Measurements from ENCODE around the gene TARBP2.

Gene TARBP2

GRCh38 chr12:53505555-53506449 lies 4.7 kb downstream of the TARBP2 start:
- TF ChIP-seq CREB5 (CRISPR knock-in tag; IDR thresholded peaks at IDR 0.05; ENCODE audit: low read depth): no peak
- no peak for TF ChIP-seq ZNF565 (CRISPR knock-in tag; conservative IDR thresholded peaks at IDR 0.05; ENCODE audit: low read depth)
- TF ChIP-seq TOX (CRISPR knock-in tag; IDR thresholded peaks at IDR 0.05; ENCODE audit: borderline replicate concordance): no peak
- no peak for TF ChIP-seq CSDC2 (CRISPR knock-in tag; IDR thresholded peaks at IDR 0.05)
- TF ChIP-seq OSR1 (CRISPR knock-in tag; IDR thresholded peaks at IDR 0.05): no peak
- no peak for TF ChIP-seq TCF4 (CRISPR knock-in tag; IDR thresholded peaks at IDR 0.05; ENCODE audit: borderline replicate concordance)
- TF ChIP-seq PPARA (CRISPR knock-in tag; IDR thresholded peaks at IDR 0.05; ENCODE audit: borderline replicate concordance): no peak
- no peak for TF ChIP-seq POU6F1 (CRISPR knock-in tag; IDR thresholded peaks at IDR 0.05; ENCODE audit: borderline replicate concordance, low read depth)
- ATAC-seq: no peak

GRCh38 chr12:53506450-53506785 lies 5.3 kb downstream of the TARBP2 start:
- TF ChIP-seq ZNF70 (CRISPR knock-in tag; IDR thresholded peaks at IDR 0.05) (no peak), GLIS3 (CRISPR knock-in tag; IDR thresholded peaks at IDR 0.05) (no peak), ZC3H10 (CRISPR knock-in tag; IDR thresholded peaks at IDR 0.05) (no peak), ZFP30 (CRISPR knock-in tag; IDR thresholded peaks at IDR 0.05) (no peak), ZFP3 (CRISPR knock-in tag; IDR thresholded peaks at IDR 0.05) (no peak), ZNF8 (CRISPR knock-in tag; IDR thresholded peaks at IDR 0.05) (no peak), BACH2 (CRISPR knock-in tag; IDR thresholded peaks at IDR 0.05; ENCODE audit: borderline replicate concordance) (no peak), PPARA (CRISPR knock-in tag; IDR thresholded peaks at IDR 0.05; ENCODE audit: borderline replicate concordance) (no peak), SNAI2 (CRISPR knock-in tag; IDR thresholded peaks at IDR 0.05) (no peak), CSRNP3 (CRISPR knock-in tag; IDR thresholded peaks at IDR 0.05) (no peak), CSDC2 (CRISPR knock-in tag; IDR thresholded peaks at IDR 0.05) (no peak), CREB5 (CRISPR knock-in tag; IDR thresholded peaks at IDR 0.05; ENCODE audit: low read depth) (no peak), TOX (CRISPR knock-in tag; IDR thresholded peaks at IDR 0.05; ENCODE audit: borderline replicate concordance) (no peak), ISL1 (CRISPR knock-in tag; IDR thresholded peaks at IDR 0.05) (no peak), POU6F1 (CRISPR knock-in tag; IDR thresholded peaks at IDR 0.05; ENCODE audit: borderline replicate concordance, low read depth) (no peak), PATZ1 (CRISPR knock-in tag; IDR thresholded peaks at IDR 0.05; ENCODE audit: borderline replicate concordance) (no peak), TSHZ2 (CRISPR knock-in tag; IDR thresholded peaks at IDR 0.05) (no peak), ZNF565 (CRISPR knock-in tag; conservative IDR thresholded peaks at IDR 0.05; ENCODE audit: low read depth) (no peak), TCF4 (CRISPR knock-in tag; IDR thresholded peaks at IDR 0.05; ENCODE audit: borderline replicate concordance) (no peak), ESRRG (CRISPR knock-in tag; IDR thresholded peaks at IDR 0.05) (no peak)
- no peak for ATAC-seq

Data from SK-N-SH treated with all-trans-retinoic acid at 6 μM for 48 hours (cell line).